ENCODE data around the gene INPP5A.
"Not testable (repeated sequence)": the region's sequence is repeated elsewhere in the genome, so short reads cannot be mapped to it uniquely, and the experiment has no call there.

Gene INPP5A

DNA sequence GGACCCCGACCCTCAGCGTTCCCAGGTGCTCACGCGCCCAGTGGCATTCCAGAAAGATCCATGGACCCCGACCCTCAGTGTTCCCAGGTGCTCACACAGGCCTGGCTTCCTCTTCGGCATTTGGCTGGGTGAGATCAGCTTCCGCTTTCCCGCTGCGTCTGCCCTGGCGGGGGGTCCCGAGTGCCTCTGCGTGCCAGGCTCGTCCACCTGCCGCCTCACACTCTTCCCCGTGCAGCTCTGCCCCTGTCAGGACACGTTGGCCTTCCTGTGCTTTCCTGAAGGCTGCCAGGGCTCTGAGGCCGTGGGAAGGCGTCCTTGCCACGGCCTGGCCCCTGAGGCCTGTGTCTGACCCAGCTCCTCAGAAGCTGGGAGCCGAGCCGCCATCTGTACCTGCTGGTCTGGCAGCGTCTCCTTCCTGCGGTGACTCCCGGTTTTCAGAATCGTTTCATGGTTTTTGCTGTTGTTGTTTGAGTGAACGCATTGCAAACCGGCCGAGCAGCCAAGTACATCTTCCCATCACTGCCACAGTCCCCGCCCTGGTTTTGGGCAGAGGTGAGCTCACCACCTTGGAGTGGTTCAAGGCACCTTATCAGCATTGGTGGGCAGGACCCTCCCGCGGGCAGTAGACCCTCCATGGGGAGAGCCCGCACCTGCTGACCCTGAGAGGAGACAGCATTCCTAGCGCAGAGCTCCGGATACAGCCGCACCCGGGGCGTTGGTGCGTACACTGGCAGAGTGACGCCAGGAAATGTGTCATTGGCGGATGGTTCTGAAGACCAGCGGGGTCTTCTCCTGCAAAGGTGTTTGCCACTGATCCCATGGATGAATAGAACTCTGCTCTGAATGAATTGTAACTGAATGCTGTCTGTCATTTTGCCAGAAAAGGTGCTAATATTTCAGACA lies 231.0 kb downstream of the INPP5A start:
- Histone ChIP-seq H3K27ac (ENCODE audit: insufficient read depth, low read length, poor library complexity, severe bottlenecking) (no peak overlapping the region), H3K9me3 (ENCODE audit: control insufficient read depth, low read length) (no peaks in the 10 kb centered on the region), H3K36me3 (ENCODE audit: control insufficient read depth, insufficient read depth, low read length) (peaks cover 5% of the 10 kb centered on the region), H3K27me3 (replicated peaks; ENCODE audit: control insufficient read depth, insufficient read depth, low read length, poor library complexity, severe bottlenecking) (no peaks in the 10 kb centered on the region), H3K4me1 (ENCODE audit: control insufficient read depth, insufficient read depth, low read length, poor library complexity, severe bottlenecking) (no peaks in the 10 kb centered on the region), H3K4me3 (ENCODE audit: insufficient read depth, low read depth, low read length, poor library complexity, severe bottlenecking) (no peak overlapping the region)
- no peak for DNase-seq

DNA sequence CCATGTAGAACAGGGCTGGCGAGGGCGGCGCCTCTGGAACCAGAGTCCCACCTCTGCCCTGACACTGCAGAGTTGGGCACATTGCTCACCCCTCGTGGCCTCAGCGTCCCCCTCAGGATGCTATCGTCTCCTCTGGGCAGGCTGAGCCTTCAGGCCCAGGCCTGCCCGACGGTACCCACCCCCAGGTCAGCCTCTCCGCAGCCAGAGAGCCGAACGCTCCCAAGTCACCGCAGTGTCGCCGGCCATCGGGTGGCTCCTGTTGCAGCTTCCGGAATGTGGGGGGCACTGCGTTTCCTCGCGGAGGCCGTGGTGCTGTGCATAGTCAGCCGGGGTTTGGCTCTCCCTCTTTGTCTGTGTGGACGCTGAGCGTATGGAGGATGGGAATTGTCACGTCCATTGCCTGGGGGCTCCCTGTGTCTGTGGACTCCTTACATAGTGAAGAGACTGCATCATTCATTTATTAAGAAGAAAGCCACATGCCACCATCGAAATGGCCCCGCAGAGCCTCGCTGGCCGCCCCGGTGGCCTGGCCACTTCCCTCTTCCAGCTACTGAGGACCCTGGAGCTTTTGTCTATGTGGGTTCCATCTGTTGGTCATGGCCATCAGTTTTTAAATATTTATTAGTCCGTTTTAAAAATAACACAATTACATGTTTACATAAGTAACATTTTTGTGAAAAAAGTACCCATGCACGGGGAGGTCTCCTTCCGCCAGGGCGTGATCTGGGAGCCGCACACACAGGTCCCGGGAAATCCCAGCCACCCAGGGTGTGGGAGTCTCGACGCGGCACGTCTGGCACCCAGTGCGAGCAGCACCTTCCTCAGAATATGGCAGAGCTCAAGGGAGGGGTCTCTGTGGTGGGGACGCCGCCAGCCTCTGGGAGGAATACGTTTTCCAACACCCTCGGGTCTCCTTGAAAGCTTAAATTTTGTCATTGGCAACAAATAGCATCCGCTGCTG lies 232.8 kb downstream of the INPP5A start:
- H3K27me3 ChIP-seq (replicated peaks; ENCODE audit: control insufficient read depth, insufficient read depth, low read length, poor library complexity, severe bottlenecking) = no peaks in the 10 kb centered on the region
- H3K27ac ChIP-seq (ENCODE audit: insufficient read depth, low read length, poor library complexity, severe bottlenecking) = no peak overlapping the region
- H3K36me3 ChIP-seq (ENCODE audit: control insufficient read depth, insufficient read depth, low read length) = peaks cover 5% of the 10 kb centered on the region
- no peaks in the 10 kb centered on the region for H3K9me3 ChIP-seq (ENCODE audit: control insufficient read depth, low read length)
- DNase-seq = no peak
- H3K4me1 ChIP-seq (ENCODE audit: control insufficient read depth, insufficient read depth, low read length, poor library complexity, severe bottlenecking) = no peaks in the 10 kb centered on the region
- H3K4me3 ChIP-seq (ENCODE audit: insufficient read depth, low read depth, low read length, poor library complexity, severe bottlenecking) = no peak overlapping the region

DNA sequence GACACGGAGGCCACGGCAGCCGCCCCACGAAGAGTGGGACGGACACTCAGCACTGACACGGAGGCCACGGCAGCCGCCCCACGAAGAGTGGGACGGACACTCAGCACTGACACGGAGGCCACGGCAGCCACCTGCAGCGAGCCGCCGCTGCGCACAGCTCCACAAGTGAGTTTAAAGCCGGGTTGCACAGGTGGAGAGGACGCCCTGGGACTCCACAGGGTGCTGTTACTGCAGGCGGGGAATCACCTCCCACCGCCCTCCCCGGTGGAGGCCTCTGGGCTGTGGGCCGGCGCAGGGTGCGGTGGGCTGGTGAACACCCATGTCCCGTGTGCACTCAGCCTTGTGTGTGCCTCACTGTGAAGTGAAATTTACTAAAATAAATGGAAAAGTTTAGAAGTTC lies 235.2 kb downstream of the INPP5A start:
- H3K9me3 ChIP-seq (ENCODE audit: control insufficient read depth, low read length); H3K4me3 ChIP-seq (ENCODE audit: insufficient read depth, low read depth, low read length, poor library complexity, severe bottlenecking); DNase-seq; H3K4me1 ChIP-seq (ENCODE audit: control insufficient read depth, insufficient read depth, low read length, poor library complexity, severe bottlenecking); H3K36me3 ChIP-seq (ENCODE audit: control insufficient read depth, insufficient read depth, low read length); H3K27me3 ChIP-seq (replicated peaks; ENCODE audit: control insufficient read depth, insufficient read depth, low read length, poor library complexity, severe bottlenecking); H3K27ac ChIP-seq (ENCODE audit: insufficient read depth, low read length, poor library complexity, severe bottlenecking): not testable (repeated sequence)

DNA sequence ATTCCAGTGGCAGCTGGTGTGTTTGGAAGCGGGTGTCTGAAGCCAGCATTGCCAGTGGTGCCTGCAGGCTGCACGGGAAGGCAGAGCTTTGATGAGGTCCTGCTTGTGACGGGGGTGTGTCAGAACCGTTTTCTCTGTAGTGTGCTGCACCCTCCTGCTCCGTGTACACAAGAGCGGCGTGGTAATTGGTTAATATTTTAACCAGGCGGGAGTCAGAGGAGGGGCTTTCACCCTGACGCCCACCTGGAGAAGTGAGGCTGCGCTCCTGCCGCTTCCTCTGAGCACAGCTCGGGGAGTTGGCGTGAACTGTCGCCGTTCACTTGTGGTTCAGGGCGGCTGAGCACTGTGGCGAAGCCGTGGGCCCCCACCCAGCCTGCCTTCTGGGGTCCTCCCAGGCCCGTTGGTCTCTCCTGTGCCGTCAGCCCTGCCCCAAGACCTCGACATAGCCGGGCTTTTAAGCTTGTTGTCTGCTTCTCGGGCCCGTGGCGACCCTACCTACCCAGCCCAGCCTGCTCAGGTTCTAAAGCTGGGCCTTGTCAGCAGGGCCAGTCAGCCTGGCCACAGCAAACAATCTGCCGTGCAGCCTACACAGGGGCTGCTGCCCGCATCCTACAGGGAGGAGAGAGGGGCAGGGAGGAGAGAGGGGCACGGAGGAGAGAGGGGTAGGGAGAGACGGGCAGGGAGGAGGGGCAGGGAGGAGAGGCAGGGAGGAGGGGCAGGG lies 236.8 kb downstream of the INPP5A start:
- no peaks in the 10 kb centered on the region for H3K27me3 ChIP-seq (replicated peaks; ENCODE audit: control insufficient read depth, insufficient read depth, low read length, poor library complexity, severe bottlenecking)
- DNase-seq = no peak
- H3K4me1 ChIP-seq (ENCODE audit: control insufficient read depth, insufficient read depth, low read length, poor library complexity, severe bottlenecking) = no peaks in the 10 kb centered on the region
- peaks cover 12% of the 10 kb centered on the region for H3K36me3 ChIP-seq (ENCODE audit: control insufficient read depth, insufficient read depth, low read length)
- H3K9me3 ChIP-seq (ENCODE audit: control insufficient read depth, low read length) = no peaks in the 10 kb centered on the region
- no peak overlapping the region for H3K27ac ChIP-seq (ENCODE audit: insufficient read depth, low read length, poor library complexity, severe bottlenecking)
- H3K4me3 ChIP-seq (ENCODE audit: insufficient read depth, low read depth, low read length, poor library complexity, severe bottlenecking) = no peak overlapping the region

DNA sequence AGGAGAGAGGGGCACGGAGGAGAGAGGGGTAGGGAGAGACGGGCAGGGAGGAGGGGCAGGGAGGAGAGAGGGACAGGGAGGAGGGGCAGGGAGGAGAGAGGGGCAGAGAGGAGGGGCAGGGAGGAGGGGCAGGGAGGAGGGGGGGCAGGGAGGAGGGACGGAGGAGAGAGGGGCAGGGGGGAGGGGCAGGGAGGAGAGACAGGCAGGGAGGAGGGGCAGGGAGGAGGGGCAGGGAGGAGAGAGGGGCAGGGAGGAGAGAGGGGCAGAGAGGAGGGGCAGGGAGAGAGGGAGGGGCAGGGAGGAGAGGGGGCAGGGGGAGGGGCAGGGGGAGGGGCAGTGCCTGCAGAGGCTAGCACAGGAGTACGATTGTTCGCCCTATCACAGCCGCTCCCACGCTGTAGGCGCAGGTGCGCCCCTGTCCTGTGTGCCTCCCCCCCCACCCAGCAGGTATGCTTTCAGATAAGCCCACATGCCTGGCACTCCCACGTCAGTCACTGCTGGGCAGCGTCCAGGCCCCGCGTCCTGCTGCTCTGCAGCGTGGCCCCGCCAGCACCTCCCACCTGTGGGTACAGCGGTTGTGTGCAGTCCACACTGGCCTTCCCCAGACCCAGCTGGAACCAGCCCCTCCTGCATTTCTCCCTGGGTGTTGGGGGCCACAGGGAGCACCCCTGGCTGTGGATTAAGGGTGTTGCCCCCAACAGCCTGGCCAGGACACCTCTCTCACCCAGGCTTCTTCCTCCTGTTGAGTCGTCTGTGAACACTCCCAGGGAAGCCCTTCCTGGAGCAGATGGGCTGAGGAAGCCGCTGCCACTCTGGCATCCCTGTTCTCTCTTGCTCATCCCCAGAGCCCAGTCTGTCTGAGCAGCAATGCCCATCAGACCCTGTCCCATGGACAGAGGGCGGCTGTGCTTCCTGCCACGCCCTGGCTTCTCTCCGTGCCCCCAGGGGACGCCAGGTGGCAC lies 237.6 kb downstream of the INPP5A start:
- DNase-seq = no peak
- peaks cover 15% of the 10 kb centered on the region for H3K36me3 ChIP-seq (ENCODE audit: control insufficient read depth, insufficient read depth, low read length)

DNA sequence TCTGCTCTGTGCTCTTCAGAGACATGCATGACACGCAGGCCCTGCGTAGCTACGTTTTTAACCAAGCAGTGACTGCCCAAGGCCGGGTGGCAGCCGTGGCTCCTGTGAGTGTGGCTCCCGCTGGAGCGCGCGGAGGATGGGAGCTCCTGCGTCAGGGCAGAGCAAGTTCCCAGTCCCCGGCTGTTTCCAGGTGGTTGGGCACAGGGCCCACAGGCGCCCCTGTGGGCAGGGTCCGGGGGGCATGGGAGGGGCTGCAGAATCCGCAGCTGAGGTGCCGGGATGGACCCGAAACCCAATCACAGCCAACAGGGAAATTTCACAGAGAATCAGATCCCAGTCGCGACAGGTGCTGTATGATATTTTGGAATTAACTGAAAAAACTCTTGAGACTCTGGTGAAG lies 238.6 kb downstream of the INPP5A start:
- H3K27ac ChIP-seq (ENCODE audit: insufficient read depth, low read length, poor library complexity, severe bottlenecking) = no peak overlapping the region
- no peaks in the 10 kb centered on the region for H3K9me3 ChIP-seq (ENCODE audit: control insufficient read depth, low read length)
- no peaks in the 10 kb centered on the region for H3K4me1 ChIP-seq (ENCODE audit: control insufficient read depth, insufficient read depth, low read length, poor library complexity, severe bottlenecking)
- no peak overlapping the region for H3K4me3 ChIP-seq (ENCODE audit: insufficient read depth, low read depth, low read length, poor library complexity, severe bottlenecking)
- peaks cover 15% of the 10 kb centered on the region for H3K36me3 ChIP-seq (ENCODE audit: control insufficient read depth, insufficient read depth, low read length)
- H3K27me3 ChIP-seq (replicated peaks; ENCODE audit: control insufficient read depth, insufficient read depth, low read length, poor library complexity, severe bottlenecking) = no peaks in the 10 kb centered on the region
- no peak for DNase-seq

More for the DNA sequence above, 237.6 kb downstream of the INPP5A start:
- no peaks in the 10 kb centered on the region for H3K9me3 ChIP-seq (ENCODE audit: control insufficient read depth, low read length)
- no peak overlapping the region for H3K4me3 ChIP-seq (ENCODE audit: insufficient read depth, low read depth, low read length, poor library complexity, severe bottlenecking)
- H3K27me3 ChIP-seq (replicated peaks; ENCODE audit: control insufficient read depth, insufficient read depth, low read length, poor library complexity, severe bottlenecking) = no peaks in the 10 kb centered on the region
- no peaks in the 10 kb centered on the region for H3K4me1 ChIP-seq (ENCODE audit: control insufficient read depth, insufficient read depth, low read length, poor library complexity, severe bottlenecking)
- no peak overlapping the region for H3K27ac ChIP-seq (ENCODE audit: insufficient read depth, low read length, poor library complexity, severe bottlenecking)

DNA sequence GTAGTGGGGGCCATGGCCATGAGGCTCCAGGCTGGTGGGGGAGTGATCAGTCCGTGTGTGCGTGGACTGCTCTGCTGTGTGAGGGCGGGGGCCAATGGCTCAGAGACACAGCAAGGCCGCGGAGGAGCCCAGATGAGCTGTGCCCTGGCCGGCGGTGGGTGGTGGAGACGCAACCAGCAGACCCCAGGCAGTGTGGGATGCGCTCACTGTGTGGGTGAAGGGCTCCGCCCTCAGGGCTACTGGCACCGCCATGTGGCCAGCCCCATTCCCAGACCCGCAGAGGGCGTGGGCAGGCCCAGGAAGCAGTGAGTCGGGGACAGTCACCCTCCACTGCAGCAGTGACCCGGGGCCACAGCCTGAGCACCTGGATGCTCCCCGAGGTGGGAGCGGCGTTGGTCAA lies 239.2 kb downstream of the INPP5A start:
- H3K27ac ChIP-seq (ENCODE audit: insufficient read depth, low read length, poor library complexity, severe bottlenecking) = no peak overlapping the region
- peaks cover 15% of the 10 kb centered on the region for H3K36me3 ChIP-seq (ENCODE audit: control insufficient read depth, insufficient read depth, low read length)
- H3K27me3 ChIP-seq (replicated peaks; ENCODE audit: control insufficient read depth, insufficient read depth, low read length, poor library complexity, severe bottlenecking) = no peaks in the 10 kb centered on the region
- DNase-seq = no peak
- no peaks in the 10 kb centered on the region for H3K4me1 ChIP-seq (ENCODE audit: control insufficient read depth, insufficient read depth, low read length, poor library complexity, severe bottlenecking)
- H3K9me3 ChIP-seq (ENCODE audit: control insufficient read depth, low read length) = no peaks in the 10 kb centered on the region
- no peak overlapping the region for H3K4me3 ChIP-seq (ENCODE audit: insufficient read depth, low read depth, low read length, poor library complexity, severe bottlenecking)

DNA sequence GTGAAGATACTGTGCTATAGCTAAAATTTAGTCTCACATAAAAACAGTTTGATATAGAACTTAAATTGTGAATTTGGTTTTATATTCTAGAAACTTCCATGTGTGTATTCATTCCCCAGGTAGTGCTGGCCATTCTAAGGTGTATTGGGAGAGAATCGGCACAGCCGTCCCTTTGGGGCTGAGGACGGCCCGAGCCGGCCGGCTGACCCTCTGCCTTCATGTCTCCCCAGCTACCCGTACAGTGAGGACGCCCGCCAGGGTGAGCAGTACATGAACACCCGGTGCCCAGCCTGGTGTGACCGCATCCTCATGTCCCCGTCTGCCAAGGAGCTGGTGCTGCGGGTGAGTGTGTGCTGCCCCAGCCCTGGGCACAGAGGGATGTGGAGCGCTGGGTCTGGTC lies 239.9 kb downstream of the INPP5A start:
- Histone ChIP-seq H3K36me3 (ENCODE audit: control insufficient read depth, insufficient read depth, low read length) (peaks cover 15% of the 10 kb centered on the region), H3K27ac (ENCODE audit: insufficient read depth, low read length, poor library complexity, severe bottlenecking) (no peak overlapping the region), H3K4me1 (ENCODE audit: control insufficient read depth, insufficient read depth, low read length, poor library complexity, severe bottlenecking) (no peaks in the 10 kb centered on the region), H3K27me3 (replicated peaks; ENCODE audit: control insufficient read depth, insufficient read depth, low read length, poor library complexity, severe bottlenecking) (no peaks in the 10 kb centered on the region), H3K4me3 (ENCODE audit: insufficient read depth, low read depth, low read length, poor library complexity, severe bottlenecking) (no peak overlapping the region), H3K9me3 (ENCODE audit: control insufficient read depth, low read length) (no peaks in the 10 kb centered on the region)
- DNase-seq = no peak
